HepG2 (cell line): Measurements from ENCODE around the gene MDFI. TPM values are rescaled to one million over a fixed set of nuclear protein-coding genes. Genes with fewer than 3 reads are reported as not detected.

ENCODE experiments used
- ATAC-seq: fragments of 200-7000 bp; cut with Tn5 transposase; 3 replicates; pipeline ENCODE4 v1.9.1; 2020; ENCODE audit warnings: mild to moderate bottlenecking, moderate library complexity
- BruUV-seq: library from RNA; stranded (reverse); fragments of 400-500 nt; replicated peaks from 2 replicates; lab custom pipeline; 2021; lab: Mats Ljungman, UMichigan
- CTCF ChIA-PET: fragments of 300-600 bp; formaldehyde crosslinking; extraction: SDS; loops from one replicate; lab custom pipeline; 2021; ENCODE audit warnings: low total read pairs, inconsistent platforms, low intra/inter-chr PET ratio; lab: Yijun Ruan, JAX
- POLR2A ChIA-PET: fragments of 350-600 bp; sonication (Branson Sonifier 250); formaldehyde crosslinking; loops from one replicate; lab custom pipeline; 2020; ENCODE audit warnings: antibody characterized with exemption, inconsistent platforms; lab: Yijun Ruan, JAX
- DNase-seq: peaks from one replicate; pipeline ENCODE4 v3.0.0-alpha.2; 2015; ENCODE audit warnings: low spot score
- FAIRE-seq: peaks from 3 replicates; lab custom pipeline; 2011; peaks lifted over from hg19 to GRCh38; lab: Jason Lieb, UNC
- H2AFZ ChIP-seq: one replicate; pipeline ENCODE4 v1.6.1; 2011; ENCODE audit warnings: low read length, inconsistent platforms
- H3K27ac ChIP-seq: fragments of 300-600 bp; 3 replicates; pipeline ENCODE4 v1.8.0; 2011; ENCODE audit warnings: mixed run types, mild to moderate bottlenecking, mixed read lengths, low read length, inconsistent platforms; ENCODE audit not compliant: insufficient read depth; ENCODE audit errors: extremely low read length
- H3K27me3 ChIP-seq, 2 experiments: fragments of 200-600 bp in 1 of 2; 2 replicates in 1 of 2; 3 replicates in 1 of 2; pipeline versions ENCODE4 v1.6.0 to v1.8.0; 2011; ENCODE audit warnings: low read length in 2 of 2, mild to moderate bottlenecking in 2 of 2, moderate library complexity in 2 of 2, inconsistent platforms in 1 of 2; ENCODE audit not compliant: insufficient read depth in 2 of 2, control insufficient read depth in 1 of 2
- H3K36me3 ChIP-seq, 2 experiments: fragments of 200-600 bp in 1 of 2; replicated peaks in 1 of 2; 2 replicates in 1 of 2; 3 replicates in 1 of 2; pipeline versions ENCODE4 v1.5.1 to v1.8.0; 2011; ENCODE audit warnings: low read length in 2 of 2, inconsistent platforms in 1 of 2; ENCODE audit not compliant: insufficient read depth in 2 of 2, control insufficient read depth in 1 of 2
- H3K4me1 ChIP-seq: 2 replicates; pipeline ENCODE4 v1.5.1; 2012; ENCODE audit warnings: low read length, inconsistent platforms; ENCODE audit not compliant: insufficient read depth
- H3K4me2 ChIP-seq: 2 replicates; pipeline ENCODE4 v1.6.0; 2011; ENCODE audit warnings: low read depth, low read length, inconsistent platforms
- H3K4me3 ChIP-seq, 3 experiments: fragments of 200-600 bp in 1 of 3; sonication (generic), shearing (Covaris generic) in 1 of 3; replicated peaks in 1 of 3; 2 replicates each; pipeline ENCODE4 v1.5.1; 2011 to 2016; ENCODE audit warnings: low read length in 3 of 3, inconsistent platforms in 2 of 3, low read depth in 2 of 3, mild to moderate bottlenecking in 2 of 3, control low read depth in 1 of 3, mixed read lengths in 1 of 3; ENCODE audit not compliant: insufficient read depth in 1 of 3
- H3K79me2 ChIP-seq: one replicate; pipeline ENCODE4 v1.6.1; 2011; ENCODE audit warnings: low read length, inconsistent platforms; ENCODE audit not compliant: insufficient read depth
- H3K9ac ChIP-seq: 2 replicates; pipeline ENCODE4 v1.6.0; 2011; ENCODE audit warnings: mild to moderate bottlenecking, low read depth, low read length, inconsistent platforms; ENCODE audit not compliant: insufficient read depth
- H3K9me3 ChIP-seq: 2 replicates; pipeline ENCODE4 v1.5.1; 2012; ENCODE audit warnings: mild to moderate bottlenecking, low read length
- H4K20me1 ChIP-seq: 2 replicates; pipeline ENCODE4 v1.6.0; 2011; ENCODE audit warnings: inconsistent platforms, mild to moderate bottlenecking, low read length, moderate library complexity; ENCODE audit not compliant: insufficient read depth
- AFF4 ChIP-seq: sonication (generic); formaldehyde crosslinking; IDR thresholded peaks from 2 replicates; pipeline ENCODE4 v1.4.0; 2020; ENCODE audit warnings: missing genetic modification reagents
- ATF7 ChIP-seq, 2 experiments: fragments of 450-650 bp in 1 of 2; sonication (generic) in 1 of 2; formaldehyde crosslinking in 1 of 2; IDR thresholded peaks; 2 replicates each; pipeline versions ENCODE4 v1.4.0 to v1.6.1; 2016 to 2020; ENCODE audit warnings: antibody characterized with exemption in 1 of 2, mild to moderate bottlenecking in 1 of 2, missing genetic modification reagents in 1 of 2
- CHD2 ChIP-seq: IDR thresholded peaks from 2 replicates; pipeline ENCODE4 v1.6.1; 2011; ENCODE audit warnings: low read depth, low read length, improper control_type of control experiment
- HCFC1 ChIP-seq: fragments of 150-350 bp; IDR thresholded peaks from 2 replicates; pipeline ENCODE4 v1.6.1; 2014; ENCODE audit warnings: low read depth, low read length
- HHEX ChIP-seq: IDR thresholded peaks from 2 replicates; pipeline ENCODE4 v1.6.1; 2016; ENCODE audit warnings: control low read depth
- HMG20B ChIP-seq: conservative IDR thresholded peaks from 2 replicates; pipeline ENCODE4 v1.6.1; 2016; ENCODE audit warnings: missing genetic modification reagents, missing compliant biosample characterization
- KLF11 ChIP-seq: IDR thresholded peaks from 2 replicates; pipeline ENCODE4 v1.6.1; 2016; ENCODE audit warnings: missing compliant biosample characterization
- MBNL3 ChIP-seq: fragments of 250-450 bp; sonication (Bioruptor Pico); conservative IDR thresholded peaks from 2 replicates; pipeline ENCODE4 v1.8.0; 2022; ENCODE audit warnings: mild to moderate bottlenecking, inconsistent platforms
- PPARG ChIP-seq: conservative IDR thresholded peaks from 2 replicates; pipeline ENCODE4 v1.6.1; 2016; ENCODE audit warnings: missing biosample characterization, missing genetic modification reagents
- PTBP1 ChIP-seq: fragments of 200-400 bp; formaldehyde crosslinking; IDR thresholded peaks from 2 replicates; pipeline ENCODE4 v1.6.1; 2018; ENCODE audit warnings: low read length, low read depth; ENCODE audit not compliant: poor library complexity, severe bottlenecking
- STAG1 ChIP-seq: sonication (generic); formaldehyde crosslinking; IDR thresholded peaks from 2 replicates; pipeline ENCODE4 v1.4.0; 2020; ENCODE audit warnings: missing genetic modification reagents
- ZBTB2 ChIP-seq: sonication (generic); formaldehyde crosslinking; IDR thresholded peaks from 2 replicates; pipeline ENCODE4 v1.8.0; 2022; ENCODE audit warnings: low read depth, missing genetic modification reagents
- ZKSCAN5 ChIP-seq: sonication (generic); formaldehyde crosslinking; IDR thresholded peaks from 2 replicates; pipeline ENCODE4 v1.5.1; 2020; ENCODE audit warnings: mild to moderate bottlenecking, missing genetic modification reagents
- ZNF562 ChIP-seq: sonication (generic); formaldehyde crosslinking; IDR thresholded peaks from 2 replicates; pipeline ENCODE4 v1.8.0; 2022; ENCODE audit warnings: missing genetic modification reagents, borderline replicate concordance
- WGBS: methylation state at CpG from one replicate; pipeline ENCODE4 v1.1.6; 2017; ENCODE audit warnings: low lambda C conversion rate; 5-methylcytosine and 5-hydroxymethylcytosine counted together
- in situ Hi-C: cut with HindIII; loops from 2 replicates; pipeline ENCODE4 v1.10.0; 2017; ENCODE audit warnings: low pct_unique_long_range_greater_than_20kb; ENCODE audit not compliant: extremely low pct_ligation_motif_present
- intact Hi-C: fragments of 100-400 bp; cut with micrococcal nuclease; formaldehyde crosslinking; loops from one replicate; pipeline ENCODE4 v1.10.0; 2022; ENCODE audit not compliant: unreplicated experiment
- polyA plus RNA-seq, 8 experiments: library from polyadenylated mRNA; depleted of rRNA in 3 of 8; stranded (reverse) in 7 of 8; unstranded in 1 of 8; fragments of >200 nt; fragmentation: Illumina TruSeq in 4 of 8; extraction: Trizol in 4 of 8; gene quantifications; 2 replicates each; pipeline versions ENCODE4 v1.2.1 to v1.2.3, GENCODE V29; 2011 to 2016; ENCODE audit warnings: low read depth in 4 of 8, missing spikeins in 1 of 8, mixed read lengths in 1 of 8; ENCODE audit not compliant: insufficient read depth in 1 of 8
- total RNA-seq, 5 experiments: library from RNA; depleted of rRNA; stranded (reverse); fragments of >200 nt; fragmentation: Illumina TruSeq; extraction: Trizol; gene quantifications; 2 replicates each; pipeline ENCODE4 v1.2.3, GENCODE V29; 2016; ENCODE audit warnings: low read depth in 1 of 5

Gene MDFI
- total and polyA plus RNA-seq, 2 of the 13 experiments (the other 11 are each of a cell fraction or from before 2014, with no cell fraction given): 0.28 TPM; not detected in 1

GRCh38 chr6:41607736-41608135 lies 30.5 kb upstream of the MDFI start:
- no peak overlapping the region for H3K4me2 ChIP-seq
- DNase-seq (no peak), ATAC-seq (peak; percentile 4; the same call in 1 of the 3 replicates), FAIRE-seq (no peak)
- intact Hi-C loops (no loop called here), in situ Hi-C loops (no loop called here)
- peaks cover 5% of the 10 kb centered on the region for H3K9me3 ChIP-seq
- H3K27me3 ChIP-seq: peaks cover 5 to 14% of the 10 kb centered on the region in 2 experiments
- H2AFZ ChIP-seq: no peak overlapping the region
- H3K9ac ChIP-seq: no peak overlapping the region
- no peaks in the 10 kb centered on the region for H3K79me2 ChIP-seq
- no peak overlapping the region for H3K4me3 ChIP-seq
- ChIA-PET POLR2A (no interaction called here), CTCF (interaction anchor here (1.6 kb wide), 1 partner anchor 74 kb away, joined by 4 read pairs; no protein-coding TSS in a partner anchor)
- WGBS: 18% methylated on average over 4 of the region's 9 CpGs
- H3K36me3 ChIP-seq: no peaks in the 10 kb centered on the region
- peaks cover 18% of the 10 kb centered on the region for H3K4me1 ChIP-seq
- no peak overlapping the region for H3K27ac ChIP-seq
- no peak for TF ChIP-seq STAG1 (CRISPR knock-in tag)
- TF ChIP-seq HHEX (CRISPR knock-in tag): no peak
- TF ChIP-seq ZNF562: no peak
- no peak for TF ChIP-seq ZKSCAN5
- no peak for TF ChIP-seq PPARG
- TF ChIP-seq CHD2: no peak
- TF ChIP-seq KLF11: no peak
- BruUV-seq: no TSS peak
- no peaks in the 10 kb centered on the region; the same call in 1 of the 2 replicates for H4K20me1 ChIP-seq

- no peak for TF ChIP-seq MBNL3 (CRISPR knock-in tag)
- no peak for TF ChIP-seq HCFC1
- no peak for TF ChIP-seq AFF4 (CRISPR knock-in tag)
- no peak for TF ChIP-seq HMG20B
- no peak for TF ChIP-seq ATF7 (IDR thresholded peaks at IDR 0.05)
- TF ChIP-seq ATF7 (CRISPR knock-in tag; IDR thresholded peaks at IDR 0.05): no peak
- no peak for TF ChIP-seq PTBP1
- no peak for TF ChIP-seq ZBTB2 (CRISPR knock-in tag)
- TF ChIP-seq, all 625 proteins: peak for 0
- 40% methylated on average over 11 of the region's 11 CpGs for WGBS
- Histone ChIP-seq H3K9ac (no peak overlapping the region), H3K9me3 (peaks cover 11% of the 10 kb centered on the region), H3K4me1 (peaks cover 15% of the 10 kb centered on the region), H4K20me1 (no peaks in the 10 kb centered on the region; the same call in 1 of the 2 replicates), H3K27ac (no peak overlapping the region), H3K4me3 (no peak overlapping the region), H2AFZ (no peak overlapping the region), H3K27me3 (peaks cover 5 to 14% of the 10 kb centered on the region in 2 experiments), H3K36me3 (no peaks in the 10 kb centered on the region), H3K79me2 (no peaks in the 10 kb centered on the region), H3K4me2 (no peak overlapping the region)
- in situ Hi-C loops (no loop called here), intact Hi-C loops (no loop called here)
- ChIA-PET POLR2A (no interaction called here), CTCF (no interaction called here)
- ATAC-seq (no peak), FAIRE-seq (no peak), DNase-seq (no peak)
- BruUV-seq: no TSS peak
Observed at GRCh38 chr6:41608443-41609151, 29.7 kb upstream of the MDFI start.
